Stomach smooth muscle (tissue), 2 donors: ENCODE data around the gene GAB4.
"Not testable (repeated sequence)": the region's sequence is repeated elsewhere in the genome, so short reads cannot be mapped to it uniquely, and the experiment has no call there.

ENCODE experiments used
- H3K27ac ChIP-seq: one replicate; pipeline ENCODE4 v1.7.0; 2013; ENCODE audit warnings: mild to moderate bottlenecking, low read length, inconsistent platforms
- H3K27me3 ChIP-seq, 2 donors: one replicate each; pipeline ENCODE4 v1.7.0; 2013; ENCODE audit warnings: low read length in 2 of 2; ENCODE audit not compliant: insufficient read depth in 2 of 2, control insufficient read depth in 1 of 2
- H3K36me3 ChIP-seq, 2 donors: one replicate each; pipeline ENCODE4 v1.7.0; 2013; ENCODE audit warnings: low read length in 2 of 2; ENCODE audit not compliant: control insufficient read depth in 2 of 2, insufficient read depth in 2 of 2
- H3K4me1 ChIP-seq: one replicate; pipeline ENCODE4 v1.7.0; 2013; ENCODE audit warnings: low read length; ENCODE audit not compliant: control insufficient read depth, insufficient read depth
- H3K4me3 ChIP-seq, 2 donors: one replicate each; pipeline ENCODE4 v1.7.0; 2013; ENCODE audit warnings: low read length in 2 of 2
- H3K9ac ChIP-seq, 2 donors: one replicate each; pipeline ENCODE4 v1.7.0; 2013; ENCODE audit warnings: low read length in 2 of 2, mild to moderate bottlenecking in 1 of 2
- H3K9me3 ChIP-seq, 2 donors: one replicate each; pipeline ENCODE4 v1.7.0; 2013; ENCODE audit warnings: low read length in 2 of 2; ENCODE audit not compliant: control insufficient read depth in 2 of 2
- donor health status: healthy.
- donor health status: Pancreatic carcinoma.

Gene GAB4

GRCh38 chr22:16958475-16958874, 49.5 kb downstream of the GAB4 start:
- Histone ChIP-seq H3K9ac (no peak overlapping the region), H3K9me3 (no peaks in the 10 kb centered on the region)

GRCh38 chr22:16957781-16958180, 50.2 kb downstream of the GAB4 start:
- H3K4me1 ChIP-seq, result no peaks in the 10 kb centered on the region
- H3K36me3 ChIP-seq, result no peaks in the 10 kb centered on the region
- H3K27me3 ChIP-seq, result peaks cover 0 to 2% of the 10 kb centered on the region in 2 donors
- H3K9me3 ChIP-seq, result no peaks in the 10 kb centered on the region
- no peak overlapping the region for H3K9ac ChIP-seq
- H3K27ac ChIP-seq, result no peak overlapping the region
- H3K4me3 ChIP-seq, result no peak overlapping the region

More at GRCh38 chr22:16958475-16958874, 49.5 kb downstream of the GAB4 start:
- H3K36me3 ChIP-seq, result no peaks in the 10 kb centered on the region
- H3K4me3 ChIP-seq, result no peak overlapping the region
- H3K4me1 ChIP-seq, result no peaks in the 10 kb centered on the region
- peaks cover 0 to 2% of the 10 kb centered on the region in 2 donors for H3K27me3 ChIP-seq
- H3K27ac ChIP-seq, result no peak overlapping the region

- Histone ChIP-seq H3K4me3 (no peak overlapping the region), H3K36me3 (no peaks in the 10 kb centered on the region), H3K27ac (no peak overlapping the region), H3K27me3 (peaks cover 0 to 2% of the 10 kb centered on the region in 2 donors), H3K4me1 (no peaks in the 10 kb centered on the region), H3K9me3 (no peaks in the 10 kb centered on the region), H3K9ac (no peak overlapping the region)
Observed at GRCh38 chr22:16956290-16956689, 51.7 kb downstream of the GAB4 start.

- H3K4me1 ChIP-seq, result no peaks in the 10 kb centered on the region
- H3K27me3 ChIP-seq, result peaks cover 0 to 2% of the 10 kb centered on the region in 2 donors
- H3K4me3 ChIP-seq, result no peak overlapping the region
- H3K9me3 ChIP-seq, result no peaks in the 10 kb centered on the region
- no peaks in the 10 kb centered on the region for H3K36me3 ChIP-seq
- H3K27ac ChIP-seq, result no peak overlapping the region
- no peak overlapping the region for H3K9ac ChIP-seq
Observed at GRCh38 chr22:16955678-16956210, 52.3 kb downstream of the GAB4 start.

- no peaks in the 10 kb centered on the region for H3K36me3 ChIP-seq
- no peak overlapping the region for H3K9ac ChIP-seq
- H3K4me3 ChIP-seq, result no peak overlapping the region
- no peaks in the 10 kb centered on the region for H3K4me1 ChIP-seq
- H3K27me3 ChIP-seq, result peaks cover 0 to 2% of the 10 kb centered on the region in 2 donors
- H3K27ac ChIP-seq, result no peak overlapping the region
- no peaks in the 10 kb centered on the region for H3K9me3 ChIP-seq
Observed at GRCh38 chr22:16955081-16955480, 52.9 kb downstream of the GAB4 start.

GRCh38 chr22:16954060-16954403, 54.0 kb downstream of the GAB4 start:
- H3K27ac ChIP-seq, result no peak overlapping the region
- H3K9ac ChIP-seq, result no peak overlapping the region
- H3K27me3 ChIP-seq, result peaks cover 0 to 2% of the 10 kb centered on the region in 2 donors
- H3K9me3 ChIP-seq, result no peaks in the 10 kb centered on the region
- no peaks in the 10 kb centered on the region for H3K36me3 ChIP-seq
- no peaks in the 10 kb centered on the region for H3K4me1 ChIP-seq
- no peak overlapping the region for H3K4me3 ChIP-seq

- peaks cover 0 to 2% of the 10 kb centered on the region in 2 donors for H3K27me3 ChIP-seq
- no peaks in the 10 kb centered on the region for H3K9me3 ChIP-seq
- no peak overlapping the region for H3K27ac ChIP-seq
- no peak overlapping the region for H3K9ac ChIP-seq
- no peak overlapping the region for H3K4me3 ChIP-seq
- H3K4me1 ChIP-seq, result no peaks in the 10 kb centered on the region
- H3K36me3 ChIP-seq, result no peaks in the 10 kb centered on the region
Observed at GRCh38 chr22:16953206-16954059, 54.6 kb downstream of the GAB4 start.

GRCh38 chr22:16949561-16949960, 58.5 kb downstream of the GAB4 start:
- no peak overlapping the region for H3K27ac ChIP-seq
- H3K4me1 ChIP-seq, result no peaks in the 10 kb centered on the region
- H3K9ac ChIP-seq, result no peak overlapping the region
- no peak overlapping the region for H3K4me3 ChIP-seq
- no peaks in the 10 kb centered on the region for H3K27me3 ChIP-seq
- no peaks in the 10 kb centered on the region for H3K9me3 ChIP-seq
- H3K36me3 ChIP-seq, result no peaks in the 10 kb centered on the region

GRCh38 chr22:16937811-16938210, 70.2 kb downstream of the GAB4 start:
- Histone ChIP-seq H3K27ac (no peak overlapping the region), H3K4me3 (no peak overlapping the region)

GRCh38 chr22:16937209-16937608, 70.8 kb downstream of the GAB4 start:
- not testable (repeated sequence) for H3K9ac ChIP-seq, H3K27me3 ChIP-seq, H3K27ac ChIP-seq, H3K36me3 ChIP-seq, H3K4me1 ChIP-seq, H3K4me3 ChIP-seq, H3K9me3 ChIP-seq

More at GRCh38 chr22:16937811-16938210, 70.2 kb downstream of the GAB4 start:
- H3K9me3 ChIP-seq, result no peaks in the 10 kb centered on the region
- H3K4me1 ChIP-seq, result no peaks in the 10 kb centered on the region
- no peaks in the 10 kb centered on the region for H3K36me3 ChIP-seq
- H3K27me3 ChIP-seq, result peaks cover 0 to 5% of the 10 kb centered on the region in 2 donors
- H3K9ac ChIP-seq, result no peak overlapping the region

- Histone ChIP-seq H3K27me3 (peaks cover 0 to 12% of the 10 kb centered on the region in 2 donors), H3K4me1 (no peaks in the 10 kb centered on the region), H3K27ac (no peak overlapping the region), H3K9me3 (no peaks in the 10 kb centered on the region), H3K36me3 (no peaks in the 10 kb centered on the region), H3K4me3 (no peak overlapping the region), H3K9ac (no peak overlapping the region)
Observed at GRCh38 chr22:16936625-16937024, 71.4 kb downstream of the GAB4 start.
